Muscle layer of duodenum (tissue), 2 donors: ENCODE data around the gene SLC43A1.

ENCODE experiments used
- H3K27ac ChIP-seq: one replicate; pipeline ENCODE4 v1.7.0; 2013; ENCODE audit warnings: mild to moderate bottlenecking, low read length
- H3K27me3 ChIP-seq: one replicate; pipeline ENCODE4 v1.7.0; 2013; ENCODE audit warnings: low read depth, mild to moderate bottlenecking, control low read depth, low read length
- H3K36me3 ChIP-seq, 2 donors: one replicate each; pipeline ENCODE4 v1.7.0; 2013; ENCODE audit warnings: low read length in 2 of 2, control low read depth in 1 of 2, mild to moderate bottlenecking in 1 of 2; ENCODE audit not compliant: insufficient read depth in 2 of 2, control insufficient read depth in 1 of 2
- H3K4me1 ChIP-seq, 2 donors: one replicate each; pipeline ENCODE4 v1.7.0; 2013; ENCODE audit warnings: low read length in 2 of 2, mild to moderate bottlenecking in 2 of 2, control low read depth in 1 of 2, moderate library complexity in 1 of 2; ENCODE audit not compliant: insufficient read depth in 2 of 2, control insufficient read depth in 1 of 2
- H3K4me3 ChIP-seq, 2 donors: one replicate each; pipeline ENCODE4 v1.7.0; 2013; ENCODE audit warnings: low read length in 2 of 2, low read depth in 1 of 2, mild to moderate bottlenecking in 1 of 2
- H3K9me3 ChIP-seq, 2 donors: one replicate each; pipeline ENCODE4 v1.7.0; 2013; ENCODE audit warnings: low read length in 2 of 2, control low read depth in 1 of 2, mild to moderate bottlenecking in 1 of 2; ENCODE audit not compliant: control insufficient read depth in 1 of 2
- donor health status: healthy.

SLC43A1 gene

DNA sequence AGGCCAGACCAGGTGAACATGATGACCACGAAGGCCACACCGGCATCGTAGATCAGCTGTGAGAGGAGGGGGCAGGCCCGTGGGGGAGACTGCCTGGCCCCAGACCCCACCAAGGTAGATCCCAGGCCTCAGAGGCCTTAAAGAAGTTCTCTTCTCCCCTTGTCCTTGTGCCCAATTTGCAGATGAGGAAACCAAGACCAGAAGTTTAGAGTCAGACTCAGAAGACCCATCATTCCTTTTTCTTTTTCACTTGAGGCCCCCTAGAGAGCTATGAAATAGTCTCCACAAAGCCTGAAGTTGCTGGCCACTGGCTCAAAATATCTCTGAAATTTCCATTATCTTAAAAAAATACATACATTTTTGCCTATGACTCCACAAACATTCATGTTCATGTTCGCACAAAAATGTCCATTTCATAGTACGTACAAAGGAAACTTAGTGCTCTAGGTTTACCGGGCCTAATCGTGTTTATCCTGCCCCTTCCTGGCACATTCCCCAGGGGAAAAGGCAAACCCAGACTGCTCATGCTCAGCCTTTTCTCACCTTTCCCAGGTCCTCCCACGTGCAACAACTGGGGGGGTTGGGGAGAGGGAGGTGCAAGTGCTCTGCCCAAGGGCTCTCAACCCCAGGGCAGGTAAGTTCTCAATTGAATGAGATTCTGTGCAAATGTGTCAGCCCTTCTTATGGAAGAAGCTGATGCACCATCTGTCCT, 19.2 kb downstream of the SLC43A1 start:
- H3K27me3 ChIP-seq, result no peaks in the 10 kb centered on the region
- H3K4me3 ChIP-seq, result no peak overlapping the region
- peaks cover 0 to 11% of the 10 kb centered on the region in 2 donors for H3K36me3 ChIP-seq
- H3K4me1 ChIP-seq, result peaks cover 3 to 7% of the 10 kb centered on the region in 2 donors
- no peak overlapping the region for H3K27ac ChIP-seq
- H3K9me3 ChIP-seq, result no peaks in the 10 kb centered on the region

DNA sequence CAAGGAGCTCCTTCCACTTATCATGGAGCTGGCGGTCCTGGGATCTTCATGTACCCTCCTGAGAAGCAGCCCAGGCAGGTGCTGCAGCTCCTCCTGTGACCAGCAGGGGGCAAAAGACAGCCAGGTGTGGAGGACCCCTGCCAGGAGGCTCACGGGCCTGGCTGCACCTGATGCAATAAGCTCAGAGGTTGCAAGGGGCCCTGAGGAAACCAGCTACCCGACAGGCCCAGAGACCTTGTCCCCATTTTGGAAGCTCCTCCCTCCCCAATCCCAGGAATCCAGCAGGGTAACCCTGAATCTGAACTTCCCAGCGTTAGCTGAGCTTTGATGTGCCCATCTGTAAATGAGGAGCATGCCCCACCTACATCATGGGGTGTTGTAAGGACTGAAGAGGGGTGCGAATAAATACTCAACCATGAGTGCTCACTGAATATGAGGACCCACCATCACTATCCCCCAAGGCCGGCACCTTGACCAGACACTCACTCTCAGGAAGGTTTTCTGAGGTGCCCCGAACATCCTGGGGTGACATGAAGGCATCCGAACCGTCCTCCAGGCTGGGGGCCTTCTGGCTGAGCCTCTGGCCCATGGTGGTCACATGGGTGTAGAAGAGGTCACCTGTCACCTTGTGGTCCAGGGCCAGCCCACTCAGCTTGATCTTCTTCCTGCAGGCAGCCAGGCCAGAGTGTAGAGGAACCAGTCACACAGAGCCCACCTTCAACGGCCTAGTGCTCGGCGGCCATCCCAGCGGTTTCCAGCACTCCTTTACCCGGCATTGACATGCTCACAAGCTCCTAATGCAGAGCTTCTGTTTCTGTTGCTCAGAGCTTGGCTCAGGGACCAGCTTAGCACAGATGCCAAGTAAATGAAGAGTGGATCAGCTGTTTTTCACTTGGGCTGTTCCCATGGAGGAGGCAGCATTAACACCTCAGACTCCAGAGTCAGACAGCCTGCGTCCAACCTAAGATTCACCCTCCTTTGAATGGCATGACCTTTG, 21.7 kb downstream of the SLC43A1 start:
- Histone ChIP-seq H3K27me3 (no peaks in the 10 kb centered on the region), H3K27ac (no peak overlapping the region), H3K4me1 (peaks cover 0 to 3% of the 10 kb centered on the region in 2 donors), H3K9me3 (no peaks in the 10 kb centered on the region), H3K36me3 (peaks cover 9 to 26% of the 10 kb centered on the region in 2 donors), H3K4me3 (no peak overlapping the region)

GRCh38 chr11:57491371-57492061, 24.0 kb downstream of the SLC43A1 start:
- no peaks in the 10 kb centered on the region for H3K27me3 ChIP-seq
- H3K36me3 ChIP-seq, result peaks cover 10 to 46% of the 10 kb centered on the region in 2 donors
- H3K9me3 ChIP-seq, result no peaks in the 10 kb centered on the region
- no peak overlapping the region for H3K27ac ChIP-seq
- H3K4me1 ChIP-seq, result no peaks in the 10 kb centered on the region
- no peak overlapping the region for H3K4me3 ChIP-seq

- no peak overlapping the region for H3K4me3 ChIP-seq
- H3K9me3 ChIP-seq, result no peaks in the 10 kb centered on the region
- H3K27ac ChIP-seq, result no peak overlapping the region
- no peaks in the 10 kb centered on the region for H3K4me1 ChIP-seq
- H3K27me3 ChIP-seq, result no peaks in the 10 kb centered on the region
- peaks cover 10 to 47% of the 10 kb centered on the region in 2 donors for H3K36me3 ChIP-seq
Measured at GRCh38 chr11:57490456-57491248, 24.9 kb downstream of the SLC43A1 start.

DNA sequence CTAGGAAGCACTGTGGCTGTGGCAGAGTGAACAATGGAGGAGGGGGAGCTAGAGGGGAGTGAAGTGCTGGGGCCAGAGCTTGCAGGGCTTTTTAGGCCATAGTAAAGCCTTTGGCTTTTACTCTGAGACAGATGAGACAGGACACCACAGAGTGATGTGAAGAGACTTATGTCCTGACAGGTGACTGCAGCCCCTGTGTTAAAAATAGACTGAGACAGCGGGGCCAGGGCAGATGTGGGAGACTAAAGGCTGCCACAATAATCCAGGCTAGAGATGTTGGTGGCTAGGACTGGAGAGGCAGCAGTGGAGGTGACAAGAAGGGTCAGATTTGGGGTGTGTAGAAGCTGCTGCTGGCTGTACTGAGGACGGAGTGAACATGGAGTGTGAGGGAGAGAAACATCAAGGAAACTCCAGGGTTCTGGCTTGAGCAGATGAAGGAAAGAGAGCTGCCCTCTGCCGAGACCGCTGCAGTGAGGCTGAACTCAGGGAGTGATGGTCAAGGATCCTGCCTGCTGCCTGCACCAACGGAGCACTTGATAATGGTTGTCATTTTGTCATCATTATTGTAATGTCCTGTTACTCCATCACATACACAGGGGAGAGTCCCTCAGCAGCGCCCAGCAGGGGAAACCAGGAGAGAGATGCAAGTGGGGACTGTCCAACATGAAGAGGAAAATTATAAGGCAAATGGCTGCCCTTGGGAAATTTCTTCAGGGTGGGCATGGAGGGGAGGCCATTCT, 27.4 kb downstream of the SLC43A1 start:
- Histone ChIP-seq H3K36me3 (peaks cover 15 to 54% of the 10 kb centered on the region in 2 donors), H3K4me3 (no peak overlapping the region), H3K4me1 (peaks cover 0 to 4% of the 10 kb centered on the region in 2 donors), H3K27ac (no peak overlapping the region), H3K27me3 (no peaks in the 10 kb centered on the region), H3K9me3 (no peaks in the 10 kb centered on the region)

- H3K4me3 ChIP-seq, result no peak overlapping the region
- H3K9me3 ChIP-seq, result no peaks in the 10 kb centered on the region
- no peak overlapping the region for H3K27ac ChIP-seq
- H3K4me1 ChIP-seq, result peaks cover 0 to 12% of the 10 kb centered on the region in 2 donors
- H3K27me3 ChIP-seq, result peaks cover 7% of the 10 kb centered on the region
- peaks cover 15 to 54% of the 10 kb centered on the region in 2 donors for H3K36me3 ChIP-seq
Measured at GRCh38 chr11:57487021-57487778, 28.3 kb downstream of the SLC43A1 start.

GRCh38 chr11:57485217-57485990, 30.1 kb downstream of the SLC43A1 start:
- Histone ChIP-seq H3K36me3 (peaks cover 15 to 45% of the 10 kb centered on the region in 2 donors), H3K9me3 (no peaks in the 10 kb centered on the region), H3K4me3 (no peak overlapping the region), H3K27me3 (peaks cover 8% of the 10 kb centered on the region), H3K4me1 (peaks cover 0 to 13% of the 10 kb centered on the region in 2 donors), H3K27ac (no peak overlapping the region)

DNA sequence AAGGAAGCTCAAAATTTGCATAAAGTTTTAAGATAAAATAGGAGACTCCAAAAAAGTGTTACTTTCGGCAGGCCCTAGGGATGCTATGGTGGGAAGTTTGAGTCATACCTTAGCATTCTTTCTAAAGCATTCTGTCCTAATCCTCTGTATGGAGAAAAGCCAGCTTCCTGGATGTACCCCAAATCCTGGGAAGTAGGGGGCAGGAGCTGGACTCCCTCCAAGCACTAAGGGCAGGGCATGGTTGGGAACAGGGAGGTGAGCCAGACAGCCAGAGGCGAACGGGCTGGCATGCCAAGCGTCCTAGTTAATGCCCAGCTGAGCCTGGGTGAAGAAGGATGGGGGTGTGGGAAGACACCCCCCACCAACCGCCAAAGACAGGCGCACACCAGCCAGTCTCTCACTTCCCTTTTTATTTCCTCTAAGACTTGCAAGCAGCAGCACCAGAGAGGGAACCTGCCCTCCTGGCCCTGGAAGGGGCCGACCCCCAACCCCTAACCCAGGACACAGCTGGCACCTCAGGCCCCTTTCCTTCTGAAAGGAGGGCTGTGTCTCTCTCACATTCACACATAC, 31.3 kb downstream of the SLC43A1 start:
- Histone ChIP-seq H3K4me1 (peaks cover 0 to 13% of the 10 kb centered on the region in 2 donors), H3K27ac (no peak overlapping the region), H3K36me3 (peaks cover 11 to 43% of the 10 kb centered on the region in 2 donors), H3K9me3 (no peaks in the 10 kb centered on the region), H3K27me3 (peaks cover 8% of the 10 kb centered on the region), H3K4me3 (no peak overlapping the region)

DNA sequence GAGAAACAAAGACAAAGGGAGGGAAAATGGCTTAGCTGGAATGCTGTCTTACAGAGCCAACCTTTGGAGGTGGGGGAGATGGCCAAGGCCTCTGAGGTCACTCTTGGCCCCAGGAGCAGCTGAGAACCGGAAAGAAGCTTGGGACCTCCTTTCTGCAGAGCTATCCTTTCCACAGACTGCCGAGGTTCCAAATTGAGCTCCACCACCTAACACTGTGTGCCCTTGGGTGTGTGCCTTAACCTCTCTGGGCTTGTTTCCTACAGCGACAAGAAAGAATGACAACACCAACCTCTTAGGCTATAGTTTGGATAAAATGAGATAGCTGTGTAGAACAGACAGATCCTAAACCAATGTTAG, 32.0 kb downstream of the SLC43A1 start:
- Histone ChIP-seq H3K27me3 (peaks cover 8% of the 10 kb centered on the region), H3K4me3 (no peak overlapping the region), H3K36me3 (peaks cover 6 to 36% of the 10 kb centered on the region in 2 donors), H3K27ac (no peak overlapping the region), H3K9me3 (no peaks in the 10 kb centered on the region), H3K4me1 (peaks cover 0 to 13% of the 10 kb centered on the region in 2 donors)
